ENCODE data around the gene BRSK2.

Gene BRSK2

DNA sequence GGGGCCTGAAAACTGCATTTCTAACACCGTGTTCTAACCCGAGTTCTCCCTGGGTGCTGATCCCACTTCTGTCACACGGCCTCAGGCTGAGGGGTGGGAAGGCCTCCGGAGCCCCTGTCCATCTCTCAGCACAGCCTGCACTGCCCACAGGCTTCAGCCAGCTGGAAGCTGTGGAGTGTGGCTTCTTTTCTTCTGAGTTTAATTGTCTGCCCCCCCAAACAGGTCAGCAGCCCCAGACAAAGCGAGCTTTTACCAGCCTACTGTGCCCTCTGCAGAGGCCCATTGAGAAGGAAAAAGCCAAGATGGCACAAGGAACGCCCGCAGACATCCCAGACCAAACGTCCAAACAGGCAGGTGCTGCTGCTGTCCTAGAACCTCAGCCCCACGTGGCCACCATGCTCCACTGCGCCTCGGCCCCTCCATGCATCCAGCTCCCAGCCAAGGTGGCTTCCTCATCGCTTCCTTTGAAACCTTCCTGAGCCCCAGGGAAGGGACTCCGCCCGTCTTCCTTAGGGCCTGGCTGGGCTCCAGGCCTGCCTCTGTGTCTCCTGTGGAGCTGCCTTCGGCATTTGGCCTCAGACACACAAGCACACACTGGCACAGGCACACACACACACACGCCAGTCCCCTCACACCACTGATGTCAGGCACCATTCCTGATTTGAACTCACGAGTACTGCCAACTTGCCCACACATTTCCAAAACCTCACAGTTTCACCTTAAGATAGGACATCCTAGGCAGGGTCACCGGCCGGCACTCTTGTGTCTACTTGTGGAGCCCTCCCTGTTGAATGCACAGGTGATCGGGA lies 95.2 kb downstream of the BRSK2 start:
- no peak for DNase-seq (ENCODE audit: low read depth)
- H3K4me3 ChIP-seq (ENCODE audit: low read depth, low read length), result no peak overlapping the region

DNA sequence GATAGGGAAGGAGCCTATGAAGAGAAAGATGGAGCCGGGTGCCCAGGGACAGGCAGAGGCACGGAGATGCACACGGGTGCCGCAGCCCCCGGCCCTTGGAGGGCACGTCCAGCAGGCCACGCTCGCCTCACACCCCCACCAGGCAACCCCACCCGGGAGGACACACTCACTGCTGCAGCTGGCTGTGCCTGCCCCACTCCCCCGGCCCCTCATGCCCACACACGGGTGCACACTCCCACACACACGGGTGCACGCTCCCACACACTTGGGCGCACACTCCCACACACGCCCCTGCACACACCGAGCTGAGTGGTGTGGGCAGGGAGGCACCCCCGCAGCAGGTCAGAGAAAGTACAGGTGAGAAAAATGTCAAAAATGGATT lies 95.8 kb downstream of the BRSK2 start:
- no peak overlapping the region for H3K4me3 ChIP-seq (ENCODE audit: low read depth, low read length)
- DNase-seq (ENCODE audit: low read depth), result no peak

DNA sequence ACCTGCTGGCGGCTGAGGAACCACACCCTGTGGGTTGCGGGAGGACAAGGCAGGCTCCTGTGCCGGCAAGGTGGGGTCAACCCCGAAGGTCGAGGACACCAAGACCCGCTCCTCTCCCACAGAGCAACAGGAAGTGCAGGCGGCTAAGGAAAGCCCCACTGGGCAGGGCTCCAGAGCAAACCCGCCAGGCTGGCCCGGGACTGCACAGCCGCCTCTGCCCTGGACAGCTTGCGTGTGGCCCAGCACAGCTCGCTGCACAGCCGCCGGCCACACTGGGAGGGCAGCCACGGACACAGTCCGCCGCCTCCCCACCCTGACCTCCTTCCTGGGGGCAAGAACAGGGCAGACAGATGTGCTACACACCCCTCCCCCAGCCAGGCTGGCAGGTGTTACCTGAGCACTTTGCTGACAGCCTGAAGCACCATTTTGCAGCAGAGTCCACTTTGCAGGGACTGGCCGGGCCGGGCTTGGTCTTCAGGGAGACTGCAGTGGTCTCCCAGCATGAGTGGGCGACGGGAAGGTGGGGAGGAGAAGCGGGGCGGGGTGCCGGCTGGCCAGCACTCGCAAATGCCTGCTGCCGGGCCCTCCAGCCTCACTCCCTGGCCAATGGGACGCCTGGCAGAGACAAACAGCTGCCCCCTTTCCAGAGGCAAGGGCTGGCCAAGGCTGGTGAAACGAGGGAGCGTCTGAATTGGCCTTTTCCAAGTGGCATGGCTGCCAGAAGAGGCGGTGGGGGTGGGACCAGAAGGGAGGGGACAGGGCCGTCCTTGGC lies 96.5 kb downstream of the BRSK2 start, which contains the start of gene MOB2:
MOB2 (minus strand) TSS at position 726 of the 772 bp plus-strand sequence; CDS start at position 503, 223 bp downstream.
- no peak for DNase-seq (ENCODE audit: low read depth)
- no peak within 1 kb of the TSS for H3K4me3 ChIP-seq (ENCODE audit: low read depth, low read length)

DNA sequence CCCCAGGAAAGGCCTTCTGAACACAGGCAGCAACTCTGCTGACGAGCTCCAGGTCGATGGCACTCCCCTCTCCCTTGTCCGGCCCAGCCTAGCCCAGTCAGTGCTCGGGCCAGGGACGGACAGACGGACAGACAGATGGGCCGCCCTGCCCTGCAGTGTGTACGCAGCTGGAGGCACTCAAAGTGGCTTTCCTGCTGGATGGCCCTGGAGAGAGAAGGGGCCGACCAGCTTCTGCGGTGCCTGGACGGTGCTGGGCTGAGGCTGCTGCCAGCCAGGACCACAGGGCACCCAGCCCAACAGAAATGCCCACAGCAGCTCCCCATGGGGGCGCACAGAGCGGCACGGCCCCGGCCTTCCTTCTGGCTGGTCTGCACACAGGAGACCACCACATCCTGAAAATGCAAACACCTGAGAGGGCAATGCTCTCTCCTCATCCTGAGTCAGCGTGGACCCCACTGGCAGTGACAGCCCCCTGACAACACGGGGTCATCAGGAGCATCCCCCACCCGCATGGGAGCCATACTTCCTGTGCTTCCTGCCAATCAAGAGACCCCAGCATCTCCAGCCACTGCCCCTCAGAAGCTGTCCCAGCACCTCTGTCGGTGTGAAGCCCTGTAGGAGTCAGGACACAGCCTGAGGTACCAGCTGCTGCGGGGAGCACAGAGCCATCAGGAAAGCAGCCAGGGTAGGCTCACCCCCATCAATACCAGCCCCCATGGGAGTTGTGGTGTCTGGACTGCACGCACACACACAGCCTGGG lies 97.5 kb downstream of the BRSK2 start:
- no peak for DNase-seq (ENCODE audit: low read depth)
- H3K4me3 ChIP-seq (ENCODE audit: low read depth, low read length), result no peak overlapping the region

DNA sequence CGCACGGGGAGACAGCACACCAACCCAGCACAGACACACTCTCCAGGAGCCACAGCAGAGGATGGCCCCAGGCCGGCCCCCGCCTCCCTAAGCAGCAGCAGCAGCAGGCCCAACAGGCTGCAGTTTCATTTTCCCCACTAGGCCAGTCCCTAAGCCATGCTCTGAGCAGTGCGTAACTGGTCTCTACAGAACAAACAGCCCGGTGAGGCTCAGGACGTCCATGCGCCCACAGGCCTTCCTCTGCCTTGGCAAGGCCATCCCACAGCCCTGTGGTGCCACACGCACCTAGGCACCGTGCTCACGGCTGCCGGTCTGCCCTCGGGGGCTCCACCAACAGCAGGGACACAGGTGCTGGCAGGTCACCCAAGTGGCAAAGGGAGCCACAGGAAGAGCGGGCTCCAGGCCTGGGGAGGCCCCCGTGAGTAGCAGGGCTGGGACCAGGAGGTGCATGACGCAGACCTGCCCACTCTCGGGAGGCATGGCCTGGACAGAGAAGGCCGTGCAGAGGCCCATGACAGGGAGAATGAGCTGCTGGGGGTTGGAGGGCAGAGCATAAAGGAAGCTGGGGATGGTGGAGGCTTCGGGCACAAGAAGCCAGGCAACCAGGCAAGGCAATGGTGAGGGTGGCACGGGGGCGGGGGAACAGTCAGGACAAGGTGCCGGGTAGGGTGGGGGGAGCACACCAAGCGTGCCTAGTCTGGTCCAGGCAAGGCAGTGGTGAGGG lies 98.3 kb downstream of the BRSK2 start:
- no peak for DNase-seq (ENCODE audit: low read depth)

DNA sequence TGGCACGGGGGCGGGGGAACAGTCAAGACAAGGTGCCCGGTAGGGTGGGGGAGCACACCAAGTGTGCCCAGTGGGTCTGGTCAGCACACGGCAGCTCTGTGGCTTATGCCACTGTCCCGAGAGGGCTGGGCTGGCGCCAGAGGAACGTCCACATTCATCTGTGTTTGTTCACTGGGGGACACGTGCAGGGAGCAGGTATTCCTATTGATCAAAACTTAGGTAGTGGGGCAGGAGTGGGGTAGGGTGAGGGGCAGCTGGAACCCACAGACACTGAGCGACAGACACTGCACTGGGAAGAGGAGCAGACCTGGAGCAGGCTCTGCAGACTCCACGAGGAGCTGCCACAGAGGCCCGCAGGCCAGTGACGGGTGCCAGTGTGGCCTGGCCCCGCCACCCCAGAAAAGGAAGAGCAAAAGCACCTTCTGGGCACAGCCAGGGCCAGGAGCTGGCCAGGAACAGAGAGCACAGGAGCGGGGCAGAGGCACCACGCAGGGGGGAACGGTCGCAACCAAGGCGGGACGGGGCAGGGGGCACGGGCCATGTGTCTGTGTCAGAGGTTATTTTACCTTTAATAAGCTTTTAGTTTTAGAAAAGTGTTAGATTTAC lies 98.9 kb downstream of the BRSK2 start:
- H3K4me3 ChIP-seq (ENCODE audit: low read depth, low read length), result no peak overlapping the region
- no peak for DNase-seq (ENCODE audit: low read depth)

More for the DNA sequence above, 98.3 kb downstream of the BRSK2 start:
- H3K4me3 ChIP-seq (ENCODE audit: low read depth, low read length), result no peak overlapping the region

DNA sequence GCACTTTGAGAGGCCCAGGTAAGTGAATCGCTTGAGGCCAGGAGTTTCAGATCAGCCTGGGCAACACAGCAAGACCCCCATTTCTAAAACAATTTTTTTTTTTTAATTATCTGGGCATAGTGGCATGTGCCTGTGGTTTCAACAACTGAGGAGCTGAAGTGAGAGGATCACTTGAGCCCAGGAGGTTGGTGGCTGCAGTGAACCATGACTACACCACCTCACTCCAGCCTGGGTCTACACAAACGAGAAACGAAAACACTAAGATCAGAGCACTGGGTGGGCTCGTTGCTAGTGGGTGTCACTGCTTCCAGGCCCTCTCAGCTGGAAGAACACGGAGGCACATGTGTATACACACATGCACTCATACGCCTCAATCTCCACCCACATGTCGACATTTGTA lies 100.9 kb downstream of the BRSK2 start:
- H3K4me3 ChIP-seq (ENCODE audit: low read depth, low read length), result no peak overlapping the region
- DNase-seq (ENCODE audit: low read depth), result no peak

DNA sequence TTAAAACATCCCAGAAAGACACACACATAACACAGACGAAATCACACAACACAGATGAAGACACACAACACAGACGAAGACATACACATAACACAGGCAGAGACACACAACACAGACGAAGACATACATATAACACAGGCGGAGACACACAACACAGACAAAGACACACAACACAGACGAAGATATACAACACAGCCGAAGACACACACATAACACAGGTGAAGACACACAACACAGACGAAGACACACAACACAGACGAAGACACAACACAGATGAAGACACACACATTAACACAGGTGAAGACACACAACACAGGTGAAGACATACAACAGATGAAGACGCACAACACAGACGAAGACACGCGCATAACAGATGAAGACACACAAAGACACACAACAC lies 101.6 kb downstream of the BRSK2 start:
- DNase-seq (ENCODE audit: low read depth), result no peak
- H3K4me3 ChIP-seq (ENCODE audit: low read depth, low read length), result no peak overlapping the region

DNA sequence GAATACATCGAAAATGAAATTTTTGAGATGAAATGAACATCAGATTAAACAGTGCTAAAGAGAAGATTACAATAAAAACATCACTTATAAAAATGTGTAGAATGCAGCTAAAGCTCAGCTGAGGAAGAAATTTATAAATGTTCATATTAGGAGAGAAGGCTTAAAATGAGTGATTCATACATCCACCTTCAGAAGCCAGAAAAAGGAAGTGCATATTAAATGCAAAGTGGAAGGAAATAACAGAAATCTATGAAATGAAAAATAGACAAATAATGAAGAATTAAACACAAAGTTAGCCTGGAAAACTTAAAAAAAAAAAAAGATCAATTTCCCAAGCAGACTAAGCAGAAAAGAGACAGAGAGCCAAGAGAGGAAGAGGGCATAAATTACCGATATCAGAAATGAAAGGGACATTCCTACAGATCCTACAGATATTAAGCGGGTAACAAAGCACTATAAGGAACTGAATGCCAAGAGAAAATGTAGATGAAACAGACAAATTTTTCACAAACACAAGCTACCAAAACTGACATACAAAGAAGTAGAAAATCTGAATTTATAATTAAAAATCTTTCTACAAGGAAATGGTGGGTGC lies 104.0 kb downstream of the BRSK2 start:
- no peak for DNase-seq (ENCODE audit: low read depth)
- H3K4me3 ChIP-seq (ENCODE audit: low read depth, low read length), result no peak overlapping the region

DNA sequence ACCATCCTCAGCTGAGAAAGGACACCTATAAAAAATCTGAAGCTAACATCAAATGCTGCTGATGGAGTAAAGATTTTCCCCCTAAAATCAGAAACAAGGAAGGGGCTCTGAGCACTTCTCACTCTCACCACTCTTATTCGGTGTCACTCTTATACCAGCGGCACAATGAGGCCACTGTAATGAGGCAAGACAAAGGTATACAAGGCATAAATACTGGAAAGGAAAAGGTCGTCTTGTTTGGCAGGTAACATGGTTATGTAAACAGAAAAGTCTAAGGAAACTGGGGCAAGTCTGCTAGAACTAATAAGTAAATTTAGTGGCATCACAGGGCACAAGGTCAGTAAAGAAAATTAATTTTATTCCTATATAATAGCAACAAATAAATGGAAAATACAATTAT lies 104.9 kb downstream of the BRSK2 start:
- H3K4me3 ChIP-seq (ENCODE audit: low read depth, low read length), result no peak overlapping the region
- no peak for DNase-seq (ENCODE audit: low read depth)

DNA sequence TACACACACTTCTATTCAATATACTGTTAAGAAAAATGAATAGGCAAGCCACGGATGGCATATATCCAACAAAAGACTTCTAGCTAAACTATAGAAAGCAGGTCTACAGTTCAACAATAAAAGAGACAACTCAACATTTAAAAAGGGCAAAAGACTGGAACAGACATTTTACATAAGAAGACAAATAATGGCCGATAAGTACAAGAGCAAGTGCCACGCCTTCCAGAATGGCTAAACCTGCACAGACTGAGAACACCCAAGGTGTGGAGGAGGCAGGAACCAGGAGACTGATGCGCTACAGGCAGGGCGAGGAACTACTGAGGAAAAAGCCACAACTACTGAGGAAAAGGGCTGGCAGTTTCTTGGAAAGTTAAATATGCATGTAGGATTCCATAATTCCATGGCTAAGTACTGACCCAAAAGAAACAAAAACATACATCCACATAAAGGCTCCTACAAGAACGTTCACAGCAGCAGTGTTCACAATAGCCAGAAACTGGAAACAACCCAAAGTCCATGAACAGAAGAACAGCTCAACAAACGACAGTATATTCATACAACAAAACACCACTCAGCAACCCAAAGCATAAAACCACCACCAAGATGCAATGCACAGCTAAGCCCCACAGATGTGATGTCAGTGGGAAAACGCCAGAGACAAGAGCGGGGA lies 106.5 kb downstream of the BRSK2 start:
- H3K4me3 ChIP-seq (ENCODE audit: low read depth, low read length), result no peak overlapping the region
- no peak for DNase-seq (ENCODE audit: low read depth)

DNA sequence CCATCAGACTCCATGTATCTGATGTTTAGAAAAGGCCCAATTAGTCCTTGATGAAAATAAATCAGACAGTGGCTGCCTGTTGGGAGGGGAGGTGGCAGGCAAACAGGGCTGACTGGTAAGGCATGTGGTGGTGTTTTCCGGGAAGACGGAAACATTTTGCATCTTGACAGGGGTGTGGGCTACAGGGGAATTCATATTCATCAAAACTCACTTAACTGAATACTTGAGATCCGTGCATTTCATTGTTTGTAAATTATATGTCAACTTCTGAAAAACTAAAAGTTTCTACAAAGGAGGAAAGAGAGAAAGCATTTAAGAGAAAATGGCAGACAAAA lies 107.0 kb downstream of the BRSK2 start:
- no peak overlapping the region for H3K4me3 ChIP-seq (ENCODE audit: low read depth, low read length)

DNA sequence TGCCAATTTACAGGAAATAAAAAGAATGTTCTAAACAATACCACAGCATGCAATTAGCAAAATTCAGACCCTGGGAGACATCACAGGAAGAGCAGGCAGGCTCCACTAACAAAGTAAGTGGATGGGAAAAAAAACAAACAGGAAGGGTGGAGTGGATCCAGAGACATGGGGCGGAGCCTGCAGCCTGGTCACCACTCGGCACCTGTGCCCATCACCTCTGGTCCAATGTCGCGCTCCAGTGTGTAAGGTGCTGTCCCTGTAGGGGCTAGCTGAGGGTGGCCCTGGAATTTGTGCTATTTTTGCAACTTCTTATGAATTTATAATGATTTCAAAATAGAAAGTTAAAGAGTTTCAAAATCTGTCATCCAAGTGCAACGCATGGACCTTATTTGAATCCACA lies 107.9 kb downstream of the BRSK2 start:
- H3K4me3 ChIP-seq (ENCODE audit: low read depth, low read length), result no peak overlapping the region
- DNase-seq (ENCODE audit: low read depth), result no peak

More for the DNA sequence above, 107.0 kb downstream of the BRSK2 start:
- DNase-seq (ENCODE audit: low read depth), result no peak

DNA sequence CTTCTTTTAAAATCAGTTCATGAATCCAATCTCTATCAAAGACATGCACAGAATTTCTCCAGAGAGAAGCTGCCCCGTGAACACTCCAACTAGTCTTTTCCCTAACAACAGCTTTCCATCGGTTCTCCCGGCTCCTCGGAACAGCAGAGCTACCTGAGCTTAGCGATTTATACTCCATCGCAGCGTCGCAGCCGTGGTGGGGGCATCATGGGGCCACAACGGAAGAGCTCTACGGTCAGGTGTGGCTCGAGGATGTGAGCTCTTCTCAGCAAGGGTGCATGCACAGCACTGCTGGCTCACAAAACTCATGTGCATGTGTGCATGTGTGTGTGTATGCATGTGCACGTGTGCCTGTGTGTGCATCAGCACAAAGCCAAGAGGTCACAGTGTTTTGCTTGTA lies 108.5 kb downstream of the BRSK2 start:
- DNase-seq (ENCODE audit: low read depth), result no peak
- no peak overlapping the region for H3K4me3 ChIP-seq (ENCODE audit: low read depth, low read length)

DNA sequence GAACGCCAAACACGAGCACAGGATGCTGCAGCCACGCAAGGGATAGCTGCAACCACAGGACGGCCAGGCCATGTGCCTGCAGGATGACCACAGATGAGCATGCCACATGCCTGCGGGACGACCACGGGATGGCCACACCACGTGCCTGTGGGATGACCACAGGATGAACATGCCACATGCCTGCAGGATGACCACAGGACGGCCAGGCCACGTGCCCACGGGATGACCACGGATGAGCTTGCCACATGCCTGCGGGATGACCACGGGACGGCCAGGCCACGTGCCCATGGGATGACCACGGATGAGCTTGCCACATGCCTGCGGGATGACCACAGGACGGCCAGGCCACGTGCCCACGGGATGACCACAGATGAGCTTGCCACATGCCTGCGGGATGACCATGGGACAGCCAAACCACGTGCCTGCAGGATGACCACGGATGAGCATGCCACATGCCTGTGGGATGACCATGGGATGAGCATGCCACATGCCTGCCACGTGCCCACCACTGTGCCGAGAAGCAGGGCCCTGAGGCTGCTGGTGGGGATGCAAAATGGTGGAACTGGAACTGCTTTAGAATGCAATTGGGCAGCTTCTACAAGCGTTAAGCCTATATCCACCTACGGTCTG lies 109.6 kb downstream of the BRSK2 start:
- no peak for DNase-seq (ENCODE audit: low read depth)
- no peak overlapping the region for H3K4me3 ChIP-seq (ENCODE audit: low read depth, low read length)

DNA sequence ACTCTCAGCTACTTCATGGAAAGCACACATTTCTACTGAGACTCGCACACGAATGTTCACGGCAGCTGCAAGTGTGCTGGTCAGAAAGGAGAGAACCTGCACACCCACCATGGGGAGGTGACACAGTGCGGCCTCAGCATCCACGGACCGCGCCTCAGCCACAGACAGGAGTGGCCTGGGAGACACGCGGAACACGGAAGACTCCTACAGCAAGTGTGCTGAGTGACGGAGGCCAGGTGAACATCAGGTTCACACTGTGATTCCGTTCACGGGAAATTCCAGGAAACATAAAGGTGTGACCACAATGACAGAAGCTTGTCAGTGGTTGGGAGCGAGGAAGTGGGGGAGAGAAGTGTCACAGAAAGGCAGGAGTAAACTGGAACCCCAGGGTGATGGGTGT lies 110.2 kb downstream of the BRSK2 start:
- DNase-seq (ENCODE audit: low read depth), result no peak

DNA sequence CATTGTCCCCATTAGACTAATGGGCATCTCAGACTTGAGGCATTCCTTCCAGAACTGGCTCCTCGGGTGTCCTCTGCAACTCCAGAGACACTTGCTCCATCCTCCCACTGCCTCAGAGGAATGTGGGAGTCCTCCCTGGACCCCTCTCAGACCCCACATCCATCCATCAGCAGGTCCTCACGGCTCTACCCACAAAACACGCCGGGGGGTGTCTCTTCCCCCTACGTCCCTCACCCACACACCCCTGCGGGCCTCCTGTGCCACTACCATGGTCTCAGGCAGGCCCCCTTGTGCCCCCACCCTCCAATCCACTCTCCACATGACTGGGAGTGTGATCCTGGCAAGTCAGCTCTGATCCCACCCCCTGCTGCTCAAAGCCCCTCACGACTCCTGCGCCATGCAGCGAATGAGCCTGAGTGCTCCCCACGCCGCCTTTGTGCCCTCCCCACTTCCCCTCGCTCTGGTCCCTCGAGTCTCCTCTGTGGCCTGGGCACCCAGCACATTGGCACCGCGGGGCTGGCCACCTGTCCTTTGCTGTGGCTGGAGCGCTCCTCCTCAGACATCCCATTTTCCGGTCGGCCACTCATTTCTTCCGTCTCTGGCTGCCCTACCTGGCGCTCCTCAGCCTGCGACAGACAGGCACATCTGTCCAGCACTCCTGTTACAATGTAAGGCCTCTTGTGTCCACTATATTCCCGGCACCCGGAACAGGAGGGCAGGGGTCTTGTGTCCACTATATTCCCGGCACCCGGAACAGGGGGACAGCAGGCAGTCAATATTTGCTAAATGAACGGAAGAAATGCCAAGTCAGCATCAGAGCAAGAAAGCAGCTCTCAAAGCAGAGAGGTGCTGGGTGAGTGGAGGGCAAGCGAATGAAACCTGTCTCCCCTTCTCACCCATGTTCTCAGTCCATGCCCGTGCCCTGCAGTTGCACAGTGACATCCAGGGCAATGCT lies 111.0 kb downstream of the BRSK2 start:
- no peak overlapping the region for H3K4me3 ChIP-seq (ENCODE audit: low read depth, low read length)

More for the DNA sequence above, 110.2 kb downstream of the BRSK2 start:
- no peak overlapping the region for H3K4me3 ChIP-seq (ENCODE audit: low read depth, low read length)

More for the DNA sequence above, 111.0 kb downstream of the BRSK2 start:
- DNase-seq (ENCODE audit: low read depth), result no peak
